HUDEP-2 (cell line): ENCODE results near the gene COX15.
"Not testable (repeated sequence)": the region's sequence is repeated elsewhere in the genome, so short reads cannot be mapped to it uniquely, and the experiment has no call there.

Experiments
- DNase-seq, 76 experiments: peaks; one replicate each; lab custom pipeline; 2025; ENCODE audit not compliant: unreplicated experiment in 76 of 76; lab: John Stamatoyannopoulos, UW

The COX15 gene

DNA sequence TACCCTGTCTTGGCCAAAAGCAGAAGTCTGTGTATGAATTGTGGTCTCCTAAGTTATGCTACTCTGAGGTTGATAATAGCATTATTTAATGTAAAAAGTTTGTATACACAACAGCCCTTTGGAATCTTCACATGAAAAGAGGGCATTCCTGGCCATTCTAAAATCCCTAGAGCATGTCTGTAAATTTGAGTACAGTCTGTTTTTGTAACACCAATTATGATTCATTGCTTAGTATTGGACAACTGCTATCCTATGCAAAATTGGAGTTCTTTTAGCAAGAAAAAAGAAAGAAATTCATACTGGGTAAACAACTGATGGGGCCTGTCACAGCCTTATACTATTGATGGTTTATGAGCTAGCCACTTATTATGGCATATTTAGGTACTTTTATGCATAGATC is 10.3 kb upstream of the COX15 start:
- no peak for DNase-seq

DNA sequence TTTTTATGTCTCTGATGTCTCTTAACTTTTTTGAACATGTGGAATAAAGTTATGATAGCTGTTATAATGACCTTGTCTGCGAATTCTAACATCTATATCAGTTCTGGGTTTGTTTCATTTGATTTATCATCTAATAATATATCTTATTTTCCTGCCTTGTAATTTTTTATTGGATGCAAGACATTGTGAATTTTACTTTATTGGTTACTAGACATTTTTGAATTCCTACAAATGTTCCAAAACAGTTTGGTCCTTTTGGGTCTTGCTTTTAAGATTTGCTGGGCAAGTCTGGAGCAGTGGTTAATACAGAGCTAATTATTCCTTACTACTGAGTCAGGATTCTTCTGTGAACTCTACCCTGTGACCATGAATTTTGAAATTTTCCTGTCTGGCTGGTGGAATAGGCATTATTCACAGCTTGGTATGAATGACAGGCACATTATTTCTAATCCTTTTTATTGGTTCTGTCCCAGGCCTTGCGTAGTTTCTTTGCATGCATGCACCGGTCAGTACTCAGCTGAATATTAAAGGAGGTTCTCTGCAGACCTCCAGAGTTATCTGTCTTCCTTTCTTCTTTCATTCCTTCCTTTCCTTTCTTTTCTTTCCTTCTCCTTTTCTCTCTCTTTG is 9.1 kb upstream of the COX15 start:
- DNase-seq: no peak

DNA sequence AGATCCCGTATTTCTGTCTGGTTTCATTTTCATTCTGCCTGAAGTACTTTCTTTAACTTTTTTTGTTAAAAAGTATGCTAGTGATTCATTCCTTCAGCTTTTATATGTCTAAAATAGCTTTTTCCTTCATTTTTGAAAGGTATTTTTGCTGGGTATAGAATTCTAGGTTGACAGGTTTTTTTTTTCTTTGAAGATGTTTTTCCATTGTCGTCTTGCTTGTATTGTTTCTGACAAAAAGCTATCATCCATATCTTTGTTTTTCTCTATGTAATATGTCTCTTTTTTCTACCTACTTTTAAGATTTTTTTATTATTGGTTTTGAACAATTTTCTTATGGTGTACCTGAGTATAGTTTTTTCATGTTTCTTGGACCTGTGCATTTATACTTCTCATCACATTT is 8.3 kb upstream of the COX15 start:
- DNase-seq: no peak

DNA sequence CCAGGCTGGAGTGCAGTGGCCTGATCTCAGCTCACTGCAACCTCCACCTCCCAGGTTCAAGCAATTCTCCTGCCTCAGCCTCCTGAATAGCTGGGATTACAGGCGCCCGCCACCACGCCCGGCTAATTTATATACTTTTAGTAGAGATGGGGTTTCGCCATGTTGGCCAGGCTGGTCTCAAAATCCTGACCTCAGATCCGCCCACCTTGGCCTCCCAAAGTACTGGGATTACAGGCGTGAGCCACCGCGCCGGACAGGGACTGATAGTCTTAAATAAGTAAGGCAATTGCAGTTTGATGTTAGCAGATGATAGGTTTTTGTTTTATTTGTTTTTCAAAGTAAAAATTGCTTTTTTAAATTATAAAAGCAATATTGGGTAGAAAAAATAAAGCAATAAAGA is 2.2 kb upstream of the COX15 start:
- not testable (repeated sequence) for DNase-seq

DNA sequence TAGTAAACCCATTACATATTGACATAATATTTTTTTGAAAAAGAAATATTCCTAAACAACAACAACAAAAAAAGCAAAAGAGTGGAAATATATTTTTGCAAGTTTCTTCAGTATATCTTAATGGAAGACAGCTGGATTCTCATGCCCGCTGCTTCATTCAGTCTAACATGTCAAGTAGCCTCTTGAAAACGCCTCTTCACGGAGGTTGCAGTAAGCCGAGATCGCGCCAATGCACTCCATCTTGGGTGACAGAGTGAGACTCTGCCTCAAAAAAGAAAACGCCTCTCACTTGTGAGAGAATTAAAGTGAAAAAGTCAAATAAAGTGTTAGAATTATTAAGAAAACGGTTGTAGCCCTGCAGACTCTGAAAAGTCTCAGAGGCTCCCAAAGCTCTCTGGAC is 1.4 kb upstream of the COX15 start:
- peak in 1 of 76 experiments; percentile 4 for DNase-seq

DNA sequence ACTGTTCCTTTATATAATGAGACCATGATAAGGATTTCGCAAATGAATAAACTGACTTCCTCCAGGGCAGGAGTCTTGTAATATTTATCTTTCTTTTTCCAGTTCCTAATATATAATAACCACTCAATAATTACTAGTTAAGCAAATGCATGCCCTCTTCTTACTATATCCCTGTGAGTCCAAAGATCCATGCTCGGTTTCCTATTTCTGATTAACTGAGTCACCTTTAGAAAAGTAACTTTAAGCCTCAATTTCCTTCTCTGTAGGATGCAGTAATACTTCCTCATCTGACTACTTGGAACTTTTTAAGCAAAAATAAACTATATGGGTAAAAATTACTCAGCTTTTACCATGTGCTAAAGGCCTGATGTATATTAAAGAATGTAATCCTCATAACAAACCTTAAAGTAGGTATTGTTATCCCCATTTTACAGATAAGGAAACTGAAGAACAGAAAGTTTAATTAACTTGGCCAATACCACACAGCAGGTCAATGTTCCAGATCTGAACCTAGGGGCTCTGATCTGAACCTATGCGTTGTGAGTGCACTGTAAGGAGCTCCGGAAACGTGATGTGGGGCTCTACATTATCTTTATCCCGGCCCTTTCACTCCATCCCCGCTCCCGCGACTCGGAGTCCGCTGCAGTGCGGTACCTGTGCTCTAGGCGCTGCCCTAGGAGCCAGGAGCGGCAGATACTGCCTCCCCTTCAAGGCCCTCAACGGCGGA is 458 bp downstream of the COX15 start:
- peak in 1 of 76 experiments; percentile 2 for DNase-seq

DNA sequence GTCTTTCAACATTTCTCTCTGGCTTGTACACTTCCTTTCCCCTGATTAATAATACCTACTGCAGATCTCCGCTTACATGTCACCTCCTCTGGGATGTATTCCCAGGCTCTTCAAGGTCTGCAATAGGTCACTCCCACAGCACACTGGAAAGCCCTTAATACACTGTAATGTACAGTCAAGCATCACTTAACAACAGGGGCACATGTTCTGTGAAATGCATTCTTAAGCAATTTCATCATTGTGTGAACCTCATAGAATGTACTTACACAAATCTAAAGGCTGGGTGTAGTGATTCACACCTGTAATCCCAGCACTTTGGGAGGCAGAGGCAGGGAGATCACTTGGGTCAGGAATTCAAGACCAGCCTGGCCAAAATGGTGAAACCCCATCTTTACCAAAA is 1.9 kb downstream of the COX15 start:
- DNase-seq: no peak

DNA sequence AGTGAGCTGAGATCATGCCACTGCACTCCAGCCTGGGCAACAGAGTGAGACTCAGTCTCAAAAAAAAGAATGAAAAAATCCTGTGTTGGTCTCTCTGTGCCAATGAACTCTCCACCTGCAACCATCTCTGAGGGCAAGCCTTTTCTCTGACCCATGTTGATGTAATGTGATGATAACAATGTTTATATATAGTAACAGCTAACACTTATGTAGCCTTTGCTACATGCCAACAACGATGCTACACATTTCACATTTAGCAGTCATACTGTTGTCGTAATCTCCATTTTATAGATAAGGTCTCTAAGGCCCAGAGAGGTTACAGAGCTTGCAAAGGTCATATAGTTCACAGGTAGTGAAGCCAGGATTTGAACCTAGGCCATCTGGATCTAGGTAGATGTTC is 11.5 kb downstream of the COX15 start:
- DNase-seq: no peak

DNA sequence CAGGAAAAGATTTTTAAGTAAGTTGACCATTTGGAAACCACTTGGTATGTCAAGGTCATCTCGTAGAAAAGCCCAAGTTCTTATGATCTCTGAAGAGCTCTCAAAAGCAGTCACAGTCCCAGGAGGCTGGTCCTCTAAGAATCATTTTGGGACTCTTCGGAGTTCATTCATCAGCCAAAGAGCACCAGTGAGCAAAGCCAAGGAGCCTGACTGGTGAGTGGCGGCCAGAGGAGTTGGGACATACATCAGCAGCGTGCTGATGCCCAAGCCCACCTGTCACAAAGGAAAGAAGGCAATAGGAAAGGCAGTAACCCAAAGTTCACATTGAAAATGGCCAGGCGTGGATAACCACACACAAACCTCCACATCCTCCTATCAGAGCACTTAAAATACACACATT is 17.5 kb downstream of the COX15 start:
- DNase-seq: no peak

DNA sequence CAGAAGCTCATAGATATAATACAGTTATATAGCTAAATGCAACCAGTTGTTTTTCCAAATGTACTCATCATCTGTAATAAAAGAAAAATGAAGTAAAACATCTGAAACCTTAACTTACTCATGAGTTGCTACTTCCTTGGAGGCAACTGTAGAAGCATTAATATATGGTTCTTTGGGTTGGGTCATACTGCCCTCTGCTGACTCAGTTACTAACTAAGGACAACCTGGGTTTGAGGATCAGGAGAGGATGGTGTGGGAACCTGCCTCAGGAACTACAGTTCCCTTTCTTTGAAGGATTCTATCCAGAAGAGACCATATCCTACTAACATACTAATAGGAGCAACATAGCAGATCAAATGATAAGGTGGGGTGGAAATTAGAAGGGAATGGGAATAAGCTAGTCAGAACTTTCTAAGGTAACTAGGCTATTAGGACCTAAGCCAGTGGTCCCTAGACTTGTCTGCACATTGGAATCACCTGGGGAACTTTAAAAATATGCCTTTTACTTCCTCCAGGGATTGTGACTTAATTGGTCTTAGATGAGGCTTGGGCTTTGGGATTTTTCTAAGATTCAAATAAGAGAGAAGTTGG is 20.7 kb downstream of the COX15 start:
- peak in 45 of 76 experiments; percentile 2 to 63 (median 33) for DNase-seq

DNA sequence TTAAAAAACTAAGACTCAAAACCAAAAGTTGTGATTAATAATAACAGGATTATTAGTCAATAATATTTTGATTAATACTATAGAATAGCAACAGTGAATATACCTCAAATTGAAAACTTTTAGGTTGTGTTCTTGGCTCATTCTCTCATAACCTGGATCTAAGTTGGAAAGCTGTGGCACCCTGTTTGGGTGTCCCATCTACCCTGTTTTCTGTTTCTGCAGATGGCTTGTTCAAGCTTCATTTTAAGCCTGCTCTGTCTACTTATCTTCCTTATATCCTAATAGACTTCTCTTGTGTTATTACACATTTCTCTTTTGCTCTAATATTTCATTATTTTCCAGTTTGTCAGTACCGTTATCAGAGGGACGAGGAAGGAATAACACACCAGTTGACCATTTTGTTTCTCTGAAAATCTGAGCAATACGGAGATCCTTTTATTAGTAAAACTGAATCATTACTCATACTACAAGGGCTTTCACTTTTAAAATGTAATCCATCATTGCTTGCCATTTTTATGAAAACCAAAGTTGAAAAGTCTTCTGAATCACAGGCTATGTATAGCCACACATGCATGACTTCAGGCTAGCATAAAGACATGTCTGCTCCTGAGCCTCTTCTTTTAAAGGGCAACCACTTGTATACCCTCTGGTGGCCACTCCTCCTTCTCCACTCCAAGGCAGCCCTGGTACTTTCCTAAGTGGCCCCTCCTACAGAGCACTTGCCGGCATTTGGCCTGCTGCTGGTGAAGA is 22.3 kb downstream of the COX15 start:
- DNase-seq: peak in 28 of 76 experiments; percentile 6 to 64 (median 19)

DNA sequence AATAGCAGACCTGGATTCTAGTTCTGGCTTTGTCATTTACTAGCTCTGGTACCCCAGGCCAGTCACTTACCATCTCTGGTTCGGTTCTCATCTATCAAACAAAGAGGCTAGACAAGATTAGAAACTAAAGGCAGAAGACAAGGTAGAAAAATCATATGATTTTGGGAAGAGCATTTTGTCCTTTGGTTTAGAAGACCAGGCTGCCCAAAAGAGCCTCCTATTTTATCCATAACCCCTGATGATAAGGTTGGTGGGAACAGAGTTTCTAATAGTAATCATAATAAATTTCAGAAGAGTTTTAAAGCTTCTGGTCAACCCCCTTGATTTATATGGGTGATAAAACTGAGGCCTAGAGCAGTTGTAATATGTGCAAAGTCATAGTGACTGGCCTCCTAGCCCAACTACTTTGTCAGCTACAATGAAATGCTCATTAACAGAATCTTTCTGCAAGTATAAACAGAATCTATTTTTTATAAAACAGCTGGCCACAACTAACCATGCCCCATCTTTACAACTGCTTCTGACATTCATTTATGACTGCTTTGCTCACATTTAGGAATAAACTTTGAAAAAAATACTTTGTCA is 23.4 kb downstream of the COX15 start:
- DNase-seq: peak in 8 of 76 experiments; percentile 1 to 32 (median 10)

DNA sequence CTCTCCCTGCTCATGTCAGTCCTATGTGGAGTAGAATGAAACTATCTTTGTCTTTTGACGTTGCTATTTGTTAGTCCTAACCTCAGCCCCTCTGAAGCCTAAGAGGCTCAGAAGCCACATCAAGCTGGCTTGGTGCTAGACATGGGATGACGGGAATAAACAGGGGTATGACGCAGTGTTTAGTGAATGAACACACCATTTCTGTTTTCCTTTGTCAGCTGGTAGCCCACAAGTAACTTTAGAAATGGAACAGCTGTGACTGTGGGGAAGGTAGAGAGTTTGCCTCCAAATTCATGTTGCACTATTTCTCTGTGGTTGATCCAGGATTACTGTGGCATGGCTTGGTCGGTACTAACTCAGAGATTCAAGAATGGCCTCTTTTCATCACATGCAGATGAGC is 31.3 kb downstream of the COX15 start:
- no peak for DNase-seq

DNA sequence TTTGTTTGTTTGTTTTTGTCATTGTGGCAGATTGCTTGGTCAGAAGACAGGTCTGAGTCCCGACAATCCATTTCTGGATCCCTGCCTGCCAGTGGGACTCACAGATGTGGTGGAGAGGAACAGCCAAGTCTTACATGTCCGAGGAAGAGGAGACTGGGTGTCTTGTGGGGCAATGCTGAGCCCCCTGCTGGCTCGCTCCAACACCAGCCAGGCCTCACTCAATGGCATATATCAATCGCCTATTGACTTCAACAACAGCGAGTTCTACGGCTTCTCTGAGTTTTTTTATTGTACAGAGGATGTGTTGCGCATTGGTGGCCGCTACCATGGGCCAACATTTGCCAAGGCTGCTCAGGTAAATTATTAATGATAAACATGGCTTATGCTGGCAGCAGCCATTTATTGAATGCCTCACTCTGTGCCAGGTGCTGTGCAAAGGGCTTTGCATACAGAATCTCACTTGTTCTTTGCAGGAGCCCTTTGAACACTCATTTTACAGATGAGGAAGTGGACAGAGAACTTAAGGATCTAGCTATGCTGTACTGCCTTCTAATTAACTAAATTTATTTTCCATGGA is 33.3 kb downstream of the COX15 start:
- peak in 6 of 76 experiments; percentile 8 to 18 (median 12) for DNase-seq

DNA sequence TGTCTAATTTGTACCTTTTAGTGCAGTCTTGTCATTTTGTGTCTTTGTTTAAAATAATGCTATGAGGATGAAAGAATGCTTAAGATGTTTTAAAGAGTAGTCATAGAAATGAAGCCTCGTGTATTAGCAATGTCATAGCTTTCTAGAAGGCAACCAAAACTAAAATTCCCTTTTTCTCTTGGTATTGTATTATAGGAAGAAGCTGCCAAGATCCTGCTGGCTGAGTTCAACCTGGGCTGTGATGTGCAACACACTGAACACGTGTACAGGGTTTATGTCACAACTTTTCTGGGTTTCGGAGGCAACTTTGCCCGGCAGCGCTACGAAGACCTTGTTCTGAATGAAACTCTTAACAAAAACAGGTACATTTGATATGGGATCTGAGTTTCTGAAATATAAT is 36.2 kb downstream of the COX15 start:
- DNase-seq: no peak

DNA sequence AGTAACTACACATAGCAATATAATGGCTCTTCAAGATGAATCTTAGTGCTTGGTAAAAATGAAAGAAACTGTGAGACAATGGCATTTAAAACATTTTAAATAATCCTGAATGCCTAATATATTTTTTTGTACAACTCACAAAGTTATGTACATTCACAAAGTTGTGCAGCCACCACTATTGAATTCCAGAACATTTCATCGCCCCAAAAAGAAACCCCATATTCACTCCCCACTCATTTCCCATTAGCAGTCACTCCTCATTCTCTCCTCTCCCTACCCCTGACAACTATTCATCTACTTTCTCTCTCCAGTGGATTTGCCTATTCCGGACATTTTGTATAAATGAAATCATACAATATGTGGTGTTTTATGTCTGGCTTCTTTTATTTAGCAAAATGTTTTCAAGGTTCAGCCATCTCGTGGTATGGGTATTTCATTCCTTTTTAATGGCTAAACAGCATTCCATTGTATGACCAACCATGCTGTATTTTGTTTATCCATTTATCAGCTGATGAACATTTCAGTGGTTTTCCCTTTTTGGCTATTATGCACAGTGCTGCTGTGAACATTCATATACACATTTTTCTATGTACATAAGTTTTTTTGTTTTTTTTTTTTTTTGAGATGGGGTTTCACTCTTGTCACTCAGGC is 37.9 kb downstream of the COX15 start:
- no peak for DNase-seq

DNA sequence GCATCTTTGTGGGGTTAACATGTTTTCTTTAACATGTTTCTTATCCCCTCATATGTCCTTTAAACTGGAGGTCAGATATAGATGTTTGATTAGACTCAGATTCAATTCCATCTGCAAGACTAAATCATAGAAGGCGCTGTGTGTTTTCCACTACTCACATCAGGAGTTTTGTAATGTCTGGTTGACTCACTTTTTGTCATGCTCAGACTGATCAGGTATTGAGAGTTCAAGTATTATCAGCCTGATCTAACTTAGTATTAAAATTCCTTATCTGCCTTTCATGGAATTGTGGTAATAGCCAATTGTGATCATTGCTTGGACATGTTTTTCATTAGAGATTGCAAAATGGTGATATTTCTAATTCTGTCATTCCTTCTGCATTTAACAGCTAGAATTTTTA is 42.5 kb downstream of the COX15 start:
- no peak for DNase-seq

DNA sequence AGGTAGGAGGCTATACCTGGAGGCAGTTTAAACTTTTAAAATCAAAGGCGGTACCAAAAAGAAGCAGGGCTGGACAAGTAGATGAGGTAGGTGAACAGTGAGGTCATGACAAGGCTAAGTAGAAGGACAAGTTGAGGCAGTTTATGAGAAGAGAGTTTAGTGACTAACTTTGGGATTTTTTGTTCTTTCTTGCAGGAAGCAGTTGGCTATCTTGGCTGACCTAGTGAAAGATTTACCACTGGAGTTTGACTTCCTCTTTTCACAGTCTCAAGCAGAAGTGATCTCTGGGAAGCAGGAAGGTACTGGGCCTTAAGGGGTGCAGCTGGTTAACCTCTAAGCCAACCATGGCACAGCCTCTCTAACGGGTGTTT is 46.3 kb downstream of the COX15 start:
- peak in 7 of 76 experiments; percentile 1 to 31 (median 17) for DNase-seq

DNA sequence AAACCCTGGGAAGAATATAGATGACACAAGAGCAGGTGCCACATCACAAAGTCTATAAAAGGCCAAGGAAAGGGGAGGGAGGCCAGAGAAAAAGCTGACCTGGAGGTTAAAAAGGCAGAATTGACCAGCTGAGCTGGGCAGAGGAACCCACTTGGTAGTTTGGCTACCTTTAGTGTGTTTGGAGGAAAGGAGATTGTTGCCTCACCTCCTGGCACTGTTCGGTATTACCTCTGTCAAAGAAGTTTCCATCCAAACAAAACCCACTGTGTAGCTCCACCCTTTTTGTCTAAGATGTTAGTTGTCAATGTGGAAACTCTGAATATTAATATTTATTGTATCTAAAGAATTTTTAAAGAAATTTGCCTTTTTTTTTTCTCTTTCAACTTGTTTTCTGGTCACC is 49.2 kb downstream of the COX15 start:
- DNase-seq: peak in 9 of 76 experiments; percentile 0 to 20 (median 10)
